GM12864 (cell line): ENCODE measurements around the gene DOCK2.

Experiments
- DNase-seq: peaks from one replicate; pipeline ENCODE4 v3.0.0-alpha.2; 2011; ENCODE audit warnings: low read depth
- H3K4me3 ChIP-seq: 2 replicates; pipeline ENCODE4 v1.5.1; 2011; ENCODE audit warnings: mild to moderate bottlenecking, low read depth, low read length, control low read depth
- CTCF ChIP-seq: IDR thresholded peaks from 2 replicates; pipeline ENCODE4 v1.5.1; 2011; ENCODE audit warnings: low read depth, mild to moderate bottlenecking, moderate library complexity, low read length, control low read depth, inconsistent platforms; ENCODE audit errors: missing control alignments

The DOCK2 gene

GRCh38 chr5:169663537-169663936, 26.5 kb downstream of the DOCK2 start:
- no peak for DNase-seq
- no peak overlapping the region for H3K4me3 ChIP-seq
- no peak for TF ChIP-seq CTCF

GRCh38 chr5:169666365-169666764, 29.3 kb downstream of the DOCK2 start:
- no peak for DNase-seq
- TF ChIP-seq CTCF = no peak
- no peak overlapping the region for H3K4me3 ChIP-seq

GRCh38 chr5:169667896-169668674, 31.0 kb downstream of the DOCK2 start:
- no peak for DNase-seq
- TF ChIP-seq CTCF = no peak
- no peak overlapping the region for H3K4me3 ChIP-seq

- TF ChIP-seq CTCF = no peak
- no peak for DNase-seq
- no peak overlapping the region for H3K4me3 ChIP-seq
Observed at GRCh38 chr5:169668732-169669131, 31.7 kb downstream of the DOCK2 start.

- no peak for TF ChIP-seq CTCF
- H3K4me3 ChIP-seq = peak overlapping the region; percentile 3; the same call in 1 of the 2 replicates
- DNase-seq = peak; percentile 74
Observed at GRCh38 chr5:169670769-169671525, 33.9 kb downstream of the DOCK2 start.

- no peak for TF ChIP-seq CTCF
- DNase-seq = no peak
- H3K4me3 ChIP-seq = no peak overlapping the region
Observed at GRCh38 chr5:169682026-169682425, 45.0 kb downstream of the DOCK2 start.
